HEK293T (cell line): Measurements from ENCODE around the gene ZMYM1.

Source experiments
- CTCF ChIA-PET: fragments of 350-600 bp; formaldehyde crosslinking; extraction: SDS; loops from one replicate; lab custom pipeline; 2021; ENCODE audit warnings: antibody characterized with exemption, inconsistent platforms; lab: Yijun Ruan, JAX
- POLR2A ChIA-PET: fragments of 350-600 bp; formaldehyde crosslinking; extraction: SDS; loops from one replicate; lab custom pipeline; 2020; ENCODE audit warnings: antibody characterized with exemption, inconsistent platforms; lab: Yijun Ruan, JAX
- DNase-seq: peaks from one replicate; pipeline ENCODE4 v3.0.0; 2012; ENCODE audit warnings: mixed read lengths; ENCODE audit errors: extremely low spot score
- ARNT ChIP-seq: fragments of 450-650 bp; IDR thresholded peaks from 2 replicates; pipeline ENCODE4 v1.6.1; 2017; ENCODE audit warnings: mild to moderate bottlenecking
- BHLHE40 ChIP-seq: fragments of 450-650 bp; IDR thresholded peaks from 2 replicates; pipeline ENCODE4 v1.6.1; 2016; ENCODE audit warnings: mild to moderate bottlenecking, moderate library complexity, borderline replicate concordance
- CTBP1 ChIP-seq: fragments of 450-650 bp; IDR thresholded peaks from 2 replicates; pipeline ENCODE4 v1.6.1; 2016; ENCODE audit warnings: borderline replicate concordance
- ELF4 ChIP-seq: fragments of 450-650 bp; IDR thresholded peaks from 2 replicates; pipeline ENCODE4 v1.6.1; 2017; ENCODE audit warnings: antibody characterized with exemption
- FOXA1 ChIP-seq: fragments of 450-650 bp; IDR thresholded peaks from 2 replicates; pipeline ENCODE4 v1.6.1; 2016; ENCODE audit warnings: mild to moderate bottlenecking
- FOXK2 ChIP-seq: fragments of 450-650 bp; IDR thresholded peaks from 2 replicates; pipeline ENCODE4 v1.6.1; 2016; ENCODE audit warnings: mild to moderate bottlenecking
- FOXM1 ChIP-seq: fragments of 450-650 bp; IDR thresholded peaks from 2 replicates; pipeline ENCODE4 v1.6.1; 2017; ENCODE audit warnings: mild to moderate bottlenecking, borderline replicate concordance
- HDGF ChIP-seq: fragments of 450-650 bp; IDR thresholded peaks from 2 replicates; pipeline ENCODE4 v1.6.1; 2017; ENCODE audit warnings: antibody characterized with exemption, borderline replicate concordance
- L3MBTL2 ChIP-seq: fragments of 450-650 bp; conservative IDR thresholded peaks from 2 replicates; pipeline ENCODE4 v1.6.1; 2016; ENCODE audit warnings: mild to moderate bottlenecking
- LEF1 ChIP-seq: fragments of 450-650 bp; IDR thresholded peaks from 2 replicates; pipeline ENCODE4 v1.6.1; 2017; ENCODE audit warnings: mild to moderate bottlenecking, borderline replicate concordance
- NFRKB ChIP-seq: fragments of 450-650 bp; IDR thresholded peaks from 2 replicates; pipeline ENCODE4 v1.6.1; 2016; ENCODE audit warnings: mild to moderate bottlenecking, moderate library complexity
- PKNOX1 ChIP-seq: fragments of 450-650 bp; IDR thresholded peaks from 2 replicates; pipeline ENCODE4 v1.6.1; 2016
- SP1 ChIP-seq: fragments of 450-650 bp; IDR thresholded peaks from 2 replicates; pipeline ENCODE4 v1.6.1; 2017
- SUZ12 ChIP-seq: fragments of 450-650 bp; IDR thresholded peaks from 2 replicates; pipeline ENCODE4 v1.6.1; 2016; ENCODE audit warnings: mild to moderate bottlenecking
- TARDBP ChIP-seq: fragments of 450-650 bp; IDR thresholded peaks from 2 replicates; pipeline ENCODE4 v1.6.1; 2016
- ZNF384 ChIP-seq: fragments of 450-650 bp; IDR thresholded peaks from 2 replicates; pipeline ENCODE4 v1.6.1; 2016

Gene ZMYM1

GRCh38 chr1:35033346-35033745 is 45.8 kb upstream of the ZMYM1 start:
- DNase-seq, result no peak
- TF ChIP-seq SP1, result no peak
- TF ChIP-seq LEF1, result no peak
- no peak for TF ChIP-seq NFRKB
- no peak for TF ChIP-seq FOXM1
- TF ChIP-seq FOXA1, result no peak
- no peak for TF ChIP-seq HDGF
- TF ChIP-seq TARDBP, result no peak
- TF ChIP-seq PKNOX1, result no peak
- TF ChIP-seq FOXK2, result no peak
- ChIA-PET CTCF (no interaction called here), POLR2A (no interaction called here)

DNA sequence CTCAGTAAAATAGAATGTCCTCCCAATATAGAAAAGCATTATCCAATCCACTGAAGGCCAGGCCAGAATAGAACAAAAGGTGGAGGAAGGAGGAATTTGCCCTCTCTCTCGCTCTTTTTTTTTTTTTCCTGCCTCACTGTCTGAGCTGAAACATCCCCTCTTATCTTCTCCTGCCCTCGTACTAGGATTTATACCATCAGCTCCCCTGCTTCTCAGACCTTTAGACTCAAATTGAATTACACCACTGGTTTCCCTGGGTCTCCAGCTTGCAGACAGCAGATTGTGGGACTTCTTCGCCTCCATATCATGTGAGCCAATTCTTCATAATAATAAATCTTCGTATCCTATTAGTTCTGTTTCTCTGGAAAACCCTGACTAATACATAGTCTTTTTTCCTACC is 42.6 kb upstream of the ZMYM1 start:
- CTCF ChIA-PET, result no interaction called here
- POLR2A ChIA-PET, result no interaction called here
- no peak for DNase-seq
- no peak for TF ChIP-seq BHLHE40
- no peak for TF ChIP-seq LEF1
- TF ChIP-seq ELF4, result no peak
- no peak for TF ChIP-seq SP1
- TF ChIP-seq HDGF, result no peak
- TF ChIP-seq FOXA1, result no peak
- TF ChIP-seq FOXK2, result no peak
- TF ChIP-seq NFRKB, result no peak
- TF ChIP-seq PKNOX1, result no peak
- no peak for TF ChIP-seq TARDBP
- no peak for TF ChIP-seq ARNT
- no peak for TF ChIP-seq ZNF384
- TF ChIP-seq CTBP1, result no peak
- no peak for TF ChIP-seq L3MBTL2
- TF ChIP-seq SUZ12, result no peak
- no peak for TF ChIP-seq FOXM1

- DNase-seq, result no peak
- TF ChIP-seq SP1, result no peak
- TF ChIP-seq FOXA1, result no peak
- no peak for TF ChIP-seq CTBP1
- no peak for TF ChIP-seq FOXK2
- no peak for TF ChIP-seq PKNOX1
- TF ChIP-seq ELF4, result no peak
- no peak for TF ChIP-seq BHLHE40
- no peak for TF ChIP-seq NFRKB
- TF ChIP-seq TARDBP, result no peak
- TF ChIP-seq FOXM1, result no peak
- TF ChIP-seq HDGF, result no peak
- TF ChIP-seq ZNF384, result no peak
- no peak for TF ChIP-seq L3MBTL2
- TF ChIP-seq ARNT, result no peak
- TF ChIP-seq SUZ12, result no peak
- POLR2A ChIA-PET, result no interaction called here
- CTCF ChIA-PET, result no interaction called here
These were observed 42.0 kb upstream of the ZMYM1 start for GRCh38 chr1:35037206-35037605.

GRCh38 chr1:35038723-35039122 is 40.5 kb upstream of the ZMYM1 start:
- CTCF ChIA-PET, result no interaction called here
- POLR2A ChIA-PET, result no interaction called here
- no peak for TF ChIP-seq SP1
- no peak for TF ChIP-seq NFRKB
- DNase-seq, result no peak

GRCh38 chr1:35043498-35043897 is 35.7 kb upstream of the ZMYM1 start:
- no peak for DNase-seq
- TF ChIP-seq CTBP1 (no peak), ARNT (no peak), FOXM1 (no peak), SP1 (no peak), NFRKB (no peak), BHLHE40 (no peak), PKNOX1 (no peak), FOXA1 (no peak), ZNF384 (no peak), ELF4 (no peak), L3MBTL2 (no peak), TARDBP (no peak), HDGF (no peak), SUZ12 (no peak), FOXK2 (no peak), LEF1 (no peak)
- ChIA-PET CTCF (no interaction called here), POLR2A (no interaction called here)

- DNase-seq, result no peak
- POLR2A ChIA-PET, result no interaction called here
- CTCF ChIA-PET, result no interaction called here
- no peak for TF ChIP-seq ARNT
These were observed 34.8 kb upstream of the ZMYM1 start for GRCh38 chr1:35044431-35044830.
